DOHH2 (cell line): ENCODE results near the gene CRYZL1.

Source experiments
- EZH2phosphoT487 ChIP-seq: fragments of 200-600 bp; sonication (generic); IDR thresholded peaks from 2 replicates; pipeline ENCODE4 v1.6.1; 2017; ENCODE audit warnings: borderline replicate concordance, mild to moderate bottlenecking, antibody characterized with exemption, low read length, moderate library complexity, mixed read lengths
- TF ChIP-seq, protein P1 (sequence below): fragments of 200-600 bp; sonication (generic); IDR thresholded peaks from one replicate; pipeline ENCODE4 v1.5.1; 2014; ENCODE audit warnings: antibody characterized with exemption, mild to moderate bottlenecking, low read depth, low read length; ENCODE audit not compliant: poor library complexity, severe bottlenecking

DNA sequence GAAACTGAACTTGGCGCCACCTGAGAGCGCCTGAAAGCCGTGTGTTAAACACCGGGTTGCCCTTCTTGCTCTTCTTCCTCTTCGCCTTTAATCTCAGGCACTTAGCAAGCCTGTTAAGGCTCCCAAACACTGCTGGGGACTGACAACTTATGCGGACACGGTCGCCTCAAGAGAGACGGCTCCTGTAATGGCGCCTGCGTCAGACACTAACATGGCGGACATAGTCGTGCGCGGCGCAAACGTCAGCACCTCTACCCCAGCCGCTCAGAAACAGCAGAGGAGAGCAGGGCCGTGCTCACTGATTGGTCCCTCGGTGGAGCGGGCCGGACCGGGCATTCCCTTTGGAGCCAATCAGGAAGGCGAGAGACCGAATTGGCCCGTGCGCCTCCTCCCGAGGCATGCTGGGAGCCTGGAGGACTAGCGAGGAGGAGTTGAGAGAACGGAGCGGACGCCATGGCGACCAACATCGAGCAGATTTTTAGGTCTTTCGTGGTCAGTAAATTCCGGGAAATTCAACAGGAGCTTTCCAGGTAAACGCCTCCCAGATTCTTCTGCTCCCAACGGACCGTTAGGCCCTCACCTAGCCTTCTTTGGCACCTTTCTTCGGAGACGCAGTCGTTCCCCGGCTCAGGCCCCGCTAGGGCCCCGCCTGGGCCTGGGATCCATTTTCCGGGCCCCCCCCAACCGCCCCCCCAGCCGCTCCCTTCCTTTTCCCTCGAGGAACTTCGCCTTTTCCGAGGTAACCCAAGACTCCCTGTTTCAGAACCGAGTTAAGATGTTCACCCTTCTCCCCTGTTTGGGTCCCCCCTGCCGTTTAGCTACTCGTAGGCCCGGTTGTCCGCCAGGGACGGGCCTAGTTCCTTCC, 98.7 kb downstream of the CRYZL1 start, which contains the start of gene SON:
- TF ChIP-seq, protein P1, sequence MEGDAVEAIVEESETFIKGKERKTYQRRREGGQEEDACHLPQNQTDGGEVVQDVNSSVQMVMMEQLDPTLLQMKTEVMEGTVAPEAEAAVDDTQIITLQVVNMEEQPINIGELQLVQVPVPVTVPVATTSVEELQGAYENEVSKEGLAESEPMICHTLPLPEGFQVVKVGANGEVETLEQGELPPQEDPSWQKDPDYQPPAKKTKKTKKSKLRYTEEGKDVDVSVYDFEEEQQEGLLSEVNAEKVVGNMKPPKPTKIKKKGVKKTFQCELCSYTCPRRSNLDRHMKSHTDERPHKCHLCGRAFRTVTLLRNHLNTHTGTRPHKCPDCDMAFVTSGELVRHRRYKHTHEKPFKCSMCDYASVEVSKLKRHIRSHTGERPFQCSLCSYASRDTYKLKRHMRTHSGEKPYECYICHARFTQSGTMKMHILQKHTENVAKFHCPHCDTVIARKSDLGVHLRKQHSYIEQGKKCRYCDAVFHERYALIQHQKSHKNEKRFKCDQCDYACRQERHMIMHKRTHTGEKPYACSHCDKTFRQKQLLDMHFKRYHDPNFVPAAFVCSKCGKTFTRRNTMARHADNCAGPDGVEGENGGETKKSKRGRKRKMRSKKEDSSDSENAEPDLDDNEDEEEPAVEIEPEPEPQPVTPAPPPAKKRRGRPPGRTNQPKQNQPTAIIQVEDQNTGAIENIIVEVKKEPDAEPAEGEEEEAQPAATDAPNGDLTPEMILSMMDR, result no peak
- TF ChIP-seq EZH2phosphoT487, result no peak
